GM18520 (cell line): Measurements from ENCODE around the gene AVPR1B.
A peak's percentile ranks its signal among the peaks of the same experiment; 100 is the strongest.

Source experiments
- ATAC-seq: cut with Tn5 transposase; IDR thresholded peaks from one replicate; pipeline ENCODE4 v1.9.1; 2021; ENCODE audit not compliant: unreplicated experiment

The AVPR1B gene

DNA sequence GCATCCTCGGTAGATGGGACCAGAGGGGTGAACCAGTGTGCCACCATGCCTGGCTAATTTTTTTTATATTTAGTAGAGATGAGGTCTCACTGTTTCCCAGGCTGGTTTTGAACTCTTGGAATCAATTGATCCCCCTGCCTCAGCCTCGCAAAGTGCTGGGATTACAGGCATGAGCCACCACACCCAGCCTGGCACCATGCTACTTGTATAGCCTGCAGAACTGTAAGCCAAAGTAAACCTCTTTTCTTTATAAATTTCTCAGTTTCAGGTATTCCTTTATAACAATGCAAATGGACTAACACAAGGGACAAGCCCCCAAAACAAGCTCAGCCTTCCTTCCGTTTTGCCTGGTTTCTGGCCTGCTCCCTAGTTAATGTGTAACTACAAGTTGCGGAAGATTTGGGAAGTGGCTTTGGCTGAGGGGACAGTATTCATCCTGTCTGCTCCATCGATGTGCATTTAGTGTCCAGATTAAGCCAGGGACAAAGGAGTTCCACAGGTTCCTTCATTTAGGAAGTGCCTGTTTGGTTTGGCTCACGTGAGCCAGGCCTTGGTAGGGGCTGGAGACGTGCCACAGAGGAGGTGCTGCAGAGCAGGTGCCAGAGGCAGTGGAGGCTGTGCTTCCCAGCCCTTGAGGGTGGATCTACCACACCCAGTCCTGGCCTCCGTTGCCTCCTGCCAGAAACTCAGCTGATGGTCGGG, 4.4 kb downstream of the AVPR1B start:
- no peak for ATAC-seq

DNA sequence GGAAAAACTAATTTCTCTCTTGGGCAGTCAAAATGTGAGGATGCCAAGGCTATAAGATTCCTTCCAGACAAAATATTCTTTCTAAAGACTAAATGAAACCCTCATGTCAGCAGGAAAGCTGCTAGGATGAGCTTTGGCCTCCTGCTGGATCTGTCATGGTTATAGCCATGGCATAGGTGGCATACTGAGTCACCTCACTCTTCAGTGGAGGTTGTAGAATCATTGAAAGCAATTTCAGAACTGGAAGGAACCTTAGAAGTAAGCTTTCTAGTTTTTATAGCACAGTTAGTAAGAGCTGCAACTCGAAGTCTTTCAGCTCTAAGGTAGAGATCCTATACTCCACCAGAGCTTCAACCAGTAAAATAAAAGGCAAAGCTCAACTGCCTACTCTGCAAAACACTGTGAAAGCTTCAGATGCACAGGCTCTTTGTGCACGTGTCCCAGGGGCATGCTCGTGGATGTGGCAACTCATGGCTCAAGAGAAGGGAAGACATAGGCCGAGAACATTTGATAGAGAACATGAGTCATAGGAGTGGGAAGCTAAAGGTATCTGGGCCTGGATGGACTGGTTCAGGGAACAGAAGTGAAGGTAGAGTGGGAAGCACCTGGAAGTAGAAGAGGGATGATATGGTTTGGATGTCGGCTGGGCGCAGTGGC, 5.8 kb downstream of the AVPR1B start:
- no peak for ATAC-seq

DNA sequence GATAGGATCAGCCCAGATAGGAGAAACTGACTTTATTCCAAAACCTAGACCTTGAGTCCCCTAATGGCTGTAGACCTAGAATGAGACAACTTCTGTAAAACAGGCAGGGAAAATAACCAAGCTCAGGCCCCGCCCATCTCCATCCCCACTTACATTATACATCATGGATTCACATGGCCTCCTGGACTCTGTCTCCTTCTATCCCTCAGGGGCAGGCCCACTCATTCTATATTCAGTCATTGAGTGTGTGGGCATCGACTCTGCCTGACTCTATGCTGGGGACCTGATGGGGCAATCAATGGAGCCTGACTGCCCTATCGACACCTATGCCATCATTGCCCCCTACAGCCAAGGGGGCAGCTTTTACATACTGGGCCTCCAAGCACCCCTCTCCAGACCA, 6.4 kb downstream of the AVPR1B start:
- no peak for ATAC-seq

- ATAC-seq = no peak
These were observed 7.0 kb downstream of the AVPR1B start for GRCh38 chr1:206110161-206110560.

DNA sequence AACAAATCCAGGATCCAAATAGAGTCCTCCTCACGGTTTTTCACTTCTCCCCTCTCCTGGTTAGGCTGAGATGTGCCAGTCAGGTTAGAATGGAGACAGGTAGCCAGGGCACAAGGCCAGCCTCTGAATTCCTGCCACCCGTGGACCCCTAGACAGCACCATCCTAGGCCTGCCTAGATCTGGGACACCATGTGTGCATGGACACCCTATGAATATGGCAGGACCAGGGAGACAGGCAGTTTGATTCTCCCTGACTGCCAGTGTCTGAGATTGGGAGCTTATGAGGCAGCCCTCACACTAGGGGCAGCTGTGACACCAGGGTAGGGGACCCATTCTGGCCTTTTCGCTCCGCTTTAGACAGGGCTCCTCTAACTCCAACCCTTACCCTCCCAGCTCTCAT, 7.5 kb downstream of the AVPR1B start:
- no peak for ATAC-seq

- no peak for ATAC-seq
These were observed 8.6 kb downstream of the AVPR1B start for GRCh38 chr1:206108635-206109034.

DNA sequence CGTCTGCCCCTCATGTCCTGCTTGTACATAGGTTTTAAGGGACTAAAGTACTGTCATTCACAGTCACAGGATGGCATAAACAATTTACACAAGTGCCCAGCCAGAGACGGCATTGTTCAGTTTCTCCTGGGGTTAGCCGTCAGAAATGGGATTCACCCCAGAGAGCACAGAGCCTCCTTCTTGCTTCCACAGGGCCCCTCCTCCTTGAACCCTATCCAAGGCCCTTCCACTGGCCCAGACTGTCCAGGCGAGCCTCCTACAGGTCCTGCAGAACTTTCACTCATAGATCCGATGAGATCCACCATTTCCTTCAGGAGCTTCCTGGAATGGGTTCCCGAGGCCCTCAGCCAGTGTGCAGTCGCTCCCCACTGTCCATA, 10.0 kb downstream of the AVPR1B start:
- ATAC-seq = no peak

DNA sequence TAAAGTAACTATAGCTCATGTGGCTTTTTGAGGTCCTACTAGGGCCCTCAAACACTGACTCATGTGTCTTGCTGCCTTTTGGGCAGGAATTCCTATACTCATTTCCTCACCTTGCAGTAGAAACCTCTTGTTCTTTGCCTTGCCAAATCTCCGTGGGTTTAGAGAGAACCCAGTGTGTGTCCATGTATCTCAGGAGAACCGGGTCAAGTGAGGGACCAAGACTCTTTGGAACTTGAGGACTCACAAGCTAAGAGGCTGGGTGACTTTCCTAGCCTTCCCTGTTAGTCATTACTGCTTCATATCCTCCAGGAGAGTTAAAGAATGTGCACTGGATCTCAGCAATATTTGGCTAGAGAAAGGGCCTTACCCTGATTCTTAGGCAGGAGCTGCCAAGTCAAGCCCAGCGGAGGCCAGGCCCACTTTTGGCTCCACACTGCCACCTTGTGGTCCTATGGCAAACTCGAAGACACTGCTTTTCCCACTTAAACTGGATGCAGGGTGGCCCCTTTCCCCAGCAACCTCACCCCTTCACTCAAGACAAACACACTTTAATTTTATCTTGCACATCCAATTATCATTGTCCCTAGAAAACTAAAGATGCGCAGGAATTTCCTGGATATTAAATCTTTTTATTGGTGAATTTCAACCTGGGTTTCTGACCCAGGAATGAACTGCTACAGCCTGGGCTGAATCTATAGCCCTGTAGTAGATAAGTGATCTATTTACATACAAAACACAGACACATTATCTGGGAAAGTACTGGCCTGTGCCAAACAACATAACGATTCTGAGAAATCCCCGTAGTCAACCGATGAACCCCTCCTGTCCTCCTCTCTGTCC, 10.6 kb downstream of the AVPR1B start:
- ATAC-seq = peak; percentile 42

- ATAC-seq = no peak
These were observed 11.7 kb downstream of the AVPR1B start for GRCh38 chr1:206105464-206105995.

DNA sequence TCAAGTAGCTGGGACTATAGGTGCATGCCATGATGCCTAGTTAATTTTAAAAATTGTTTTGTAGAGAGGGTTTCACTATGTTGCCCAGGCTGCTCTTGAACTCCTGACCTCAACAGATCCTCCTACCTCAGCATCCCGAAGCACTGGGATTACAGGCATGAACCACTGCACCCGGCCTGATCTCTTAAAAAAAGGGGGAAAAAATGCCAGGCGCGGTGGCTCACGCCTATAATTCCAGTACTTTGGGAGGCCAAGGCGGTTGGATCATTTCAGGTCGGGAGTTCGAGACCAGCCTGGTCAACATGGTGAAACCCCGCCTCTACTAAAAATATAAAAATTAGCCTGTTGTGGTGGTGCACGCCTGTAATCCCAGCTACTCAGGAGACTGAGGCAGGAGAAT, 13.2 kb downstream of the AVPR1B start:
- no peak for ATAC-seq

- no peak for ATAC-seq
These were observed 14.8 kb downstream of the AVPR1B start for GRCh38 chr1:206102292-206102936.

- ATAC-seq = no peak
These were observed 15.7 kb downstream of the AVPR1B start for GRCh38 chr1:206101351-206102045.

DNA sequence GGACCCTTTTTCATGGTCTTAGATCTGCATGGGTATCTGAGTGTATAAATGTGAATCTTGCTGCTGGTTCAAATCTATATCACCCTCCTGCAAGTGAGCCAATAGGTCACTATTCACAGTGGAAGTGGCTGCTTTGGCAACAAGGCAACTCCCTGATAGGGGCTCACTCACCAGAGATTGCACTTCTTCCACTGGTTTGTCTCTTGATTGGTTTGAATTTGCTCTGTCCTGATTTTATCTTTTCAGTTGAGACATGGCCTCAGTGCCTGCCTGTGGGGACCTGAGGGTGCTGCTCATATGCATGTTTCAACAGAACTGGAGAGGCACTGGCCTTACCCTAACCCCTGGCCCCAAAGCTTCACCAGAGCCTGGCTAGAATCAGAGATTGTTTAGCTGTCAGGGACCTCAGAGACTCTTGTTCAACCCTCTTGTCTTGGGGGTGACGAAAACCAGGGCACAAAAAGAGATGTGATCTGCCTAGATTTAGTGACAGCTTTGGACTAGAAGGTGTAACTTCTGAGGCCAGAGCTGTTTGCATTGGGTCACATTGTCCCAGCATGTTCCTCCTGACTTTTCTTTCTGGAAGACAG, 16.9 kb downstream of the AVPR1B start:
- no peak for ATAC-seq

DNA sequence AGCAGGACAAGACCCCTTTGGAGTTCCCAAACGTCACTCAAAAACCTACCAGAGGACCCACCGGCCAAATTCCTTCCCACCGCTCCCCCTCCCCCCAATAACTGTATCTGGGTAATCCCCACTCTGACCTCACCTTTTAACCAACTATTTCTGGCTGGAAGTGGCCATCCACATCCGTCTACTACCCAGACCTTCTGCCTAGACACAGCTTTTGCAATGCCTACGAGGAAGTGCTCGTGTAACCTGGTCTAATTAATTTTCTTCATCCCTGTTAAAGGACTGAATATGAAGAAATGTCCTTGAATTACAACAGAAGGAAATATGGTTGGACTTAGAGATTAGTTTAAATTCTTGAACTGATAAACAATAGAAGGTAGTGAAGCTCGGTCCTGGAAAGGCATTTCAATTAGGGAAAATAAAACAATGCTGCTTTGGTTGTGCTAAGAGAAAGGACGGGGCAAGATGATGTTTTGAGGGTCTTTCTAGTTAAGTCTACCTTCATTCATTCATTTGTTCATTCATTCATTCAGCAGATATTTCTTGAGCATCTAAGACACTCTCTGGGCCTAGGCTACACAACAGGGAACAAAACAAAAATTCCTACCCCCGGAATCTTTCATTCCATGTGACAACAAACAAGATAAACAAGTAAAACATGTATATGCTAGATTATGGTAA, 18.8 kb downstream of the AVPR1B start:
- ATAC-seq = no peak

DNA sequence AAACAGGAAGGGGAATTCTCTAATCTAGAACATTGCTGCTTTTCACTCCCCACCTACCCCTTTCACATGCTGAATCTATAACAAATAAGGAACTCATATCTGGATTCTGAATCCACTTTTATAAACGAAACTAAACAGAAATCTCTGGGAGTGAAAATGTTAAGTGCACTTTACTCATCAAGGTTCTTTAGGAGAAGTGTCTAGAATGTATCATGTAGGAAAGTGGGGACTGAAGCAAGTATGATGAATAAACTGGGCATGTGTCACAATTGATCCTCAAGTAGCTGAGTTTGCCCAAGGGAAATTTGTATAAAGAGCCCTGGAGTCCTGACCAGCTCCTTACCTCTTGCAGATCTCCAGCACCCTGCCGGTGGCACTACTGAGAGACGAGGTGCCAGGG, 19.8 kb downstream of the AVPR1B start:
- no peak for ATAC-seq

DNA sequence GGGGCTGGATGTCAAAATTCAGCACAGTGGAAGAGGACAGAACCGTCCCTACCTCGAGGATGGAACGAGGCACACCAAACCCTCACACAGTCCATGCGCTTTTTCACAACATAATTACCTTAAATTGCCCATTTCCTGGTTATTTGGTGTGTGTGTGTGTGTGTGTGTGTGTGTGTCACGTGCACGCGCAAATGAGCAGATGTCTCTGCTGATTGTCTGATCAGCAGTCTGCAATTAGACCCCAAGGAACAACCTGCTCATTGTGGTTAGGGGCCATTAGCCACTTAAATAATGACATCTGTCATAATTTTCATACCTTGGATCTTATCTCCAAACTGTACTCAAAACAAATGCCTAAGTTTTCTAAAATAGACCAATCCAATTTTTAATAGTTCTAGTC, 23.2 kb downstream of the AVPR1B start:
- ATAC-seq = no peak

DNA sequence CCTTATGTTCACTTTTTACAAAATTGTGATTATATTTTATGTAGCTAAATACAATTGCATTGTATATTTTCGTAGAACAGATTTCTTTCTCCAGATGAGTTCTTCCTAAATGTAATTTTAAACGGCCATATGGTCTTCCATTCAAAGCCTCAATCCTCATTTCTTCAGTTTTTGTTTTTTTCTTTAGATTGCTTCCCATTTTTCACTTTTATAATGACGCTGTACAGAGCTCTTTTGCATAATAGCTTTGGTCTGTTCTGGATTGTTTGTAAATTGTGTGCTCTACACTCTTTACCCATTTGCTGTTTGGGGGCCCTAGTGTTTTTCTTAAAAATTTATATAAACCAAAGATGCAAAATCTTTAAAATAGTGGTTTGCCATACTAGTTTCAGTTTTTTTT, 27.8 kb downstream of the AVPR1B start:
- no peak for ATAC-seq

- no peak for ATAC-seq
These were observed 30.1 kb downstream of the AVPR1B start for GRCh38 chr1:206087091-206087490.

- ATAC-seq = no peak
These were observed 33.4 kb downstream of the AVPR1B start for GRCh38 chr1:206083750-206084149.
